C4-2B (cell line): ENCODE measurements around the gene HPCAL4.

ENCODE experiments used
- ZFX ChIP-seq: fragments of 450-650 bp; IDR thresholded peaks from 2 replicates; pipeline ENCODE4 v1.6.1; 2017
- TF ChIP-seq, protein P1 (sequence below): fragments of 450-650 bp; conservative IDR thresholded peaks from 2 replicates; pipeline ENCODE4 v1.5.1; 2017; ENCODE audit warnings: mild to moderate bottlenecking

DNA sequence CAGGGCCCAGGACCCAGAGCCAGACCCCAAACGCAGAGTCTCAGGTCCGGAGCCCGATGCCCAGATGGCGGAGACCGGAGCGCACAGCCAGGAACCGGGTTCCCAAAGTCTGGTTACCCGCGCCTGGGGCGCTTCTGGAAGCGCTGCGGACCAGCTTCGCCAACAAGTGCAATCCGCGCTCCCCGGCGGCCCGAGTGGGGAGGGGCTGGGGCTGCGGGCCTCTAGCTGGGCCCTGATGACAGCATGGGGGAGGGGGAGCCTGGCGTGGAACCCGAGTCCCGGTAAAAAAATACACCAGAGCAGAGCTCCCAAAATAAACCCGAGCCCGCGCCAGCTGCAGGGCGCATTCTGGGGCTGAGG is 19.8 kb downstream of the HPCAL4 start:
- TF ChIP-seq, protein P1, sequence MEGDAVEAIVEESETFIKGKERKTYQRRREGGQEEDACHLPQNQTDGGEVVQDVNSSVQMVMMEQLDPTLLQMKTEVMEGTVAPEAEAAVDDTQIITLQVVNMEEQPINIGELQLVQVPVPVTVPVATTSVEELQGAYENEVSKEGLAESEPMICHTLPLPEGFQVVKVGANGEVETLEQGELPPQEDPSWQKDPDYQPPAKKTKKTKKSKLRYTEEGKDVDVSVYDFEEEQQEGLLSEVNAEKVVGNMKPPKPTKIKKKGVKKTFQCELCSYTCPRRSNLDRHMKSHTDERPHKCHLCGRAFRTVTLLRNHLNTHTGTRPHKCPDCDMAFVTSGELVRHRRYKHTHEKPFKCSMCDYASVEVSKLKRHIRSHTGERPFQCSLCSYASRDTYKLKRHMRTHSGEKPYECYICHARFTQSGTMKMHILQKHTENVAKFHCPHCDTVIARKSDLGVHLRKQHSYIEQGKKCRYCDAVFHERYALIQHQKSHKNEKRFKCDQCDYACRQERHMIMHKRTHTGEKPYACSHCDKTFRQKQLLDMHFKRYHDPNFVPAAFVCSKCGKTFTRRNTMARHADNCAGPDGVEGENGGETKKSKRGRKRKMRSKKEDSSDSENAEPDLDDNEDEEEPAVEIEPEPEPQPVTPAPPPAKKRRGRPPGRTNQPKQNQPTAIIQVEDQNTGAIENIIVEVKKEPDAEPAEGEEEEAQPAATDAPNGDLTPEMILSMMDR = no peak
- TF ChIP-seq ZFX = no peak
